KMS-11 (cell line): ENCODE measurements around the gene PRPF19.

Source experiments
- H2AFZ ChIP-seq: fragments of 200-600 bp; sonication (generic); 2 replicates; pipeline ENCODE4 v1.6.1; 2016; ENCODE audit warnings: antibody characterized with exemption, mixed run types, low read depth
- H3K27ac ChIP-seq: fragments of 200-600 bp; sonication (generic); 2 replicates; pipeline ENCODE4 v1.6.1; 2016; ENCODE audit warnings: mild to moderate bottlenecking, mixed run types
- H3K27me3 ChIP-seq: fragments of 200-600 bp; sonication (generic); 2 replicates; pipeline ENCODE4 v1.6.1; 2017; ENCODE audit warnings: mild to moderate bottlenecking, low read depth, mixed run types, moderate library complexity; ENCODE audit not compliant: insufficient read depth
- H3K36me3 ChIP-seq: fragments of 200-600 bp; sonication (generic); 2 replicates; pipeline ENCODE4 v1.6.1; 2017; ENCODE audit warnings: mild to moderate bottlenecking, mixed run types; ENCODE audit not compliant: insufficient read depth
- H3K4me1 ChIP-seq: fragments of 200-600 bp; sonication (generic); 2 replicates; pipeline ENCODE4 v1.6.1; 2016; ENCODE audit warnings: mild to moderate bottlenecking, low read depth, mixed run types; ENCODE audit not compliant: poor library complexity, severe bottlenecking
- H3K4me2 ChIP-seq: fragments of 200-600 bp; sonication (generic); 2 replicates; pipeline ENCODE4 v1.7.0; 2016; ENCODE audit warnings: mild to moderate bottlenecking, mixed run types
- H3K4me3 ChIP-seq: fragments of 200-600 bp; sonication (generic); IDR thresholded peaks from 2 replicates; pipeline ENCODE4 v1.6.1; 2017; ENCODE audit warnings: low read depth, low read length, mixed read lengths; ENCODE audit not compliant: insufficient read depth
- H3K79me2 ChIP-seq: fragments of 200-600 bp; sonication (generic); 2 replicates; pipeline ENCODE4 v1.6.1; 2016; ENCODE audit warnings: low read depth, mixed run types; ENCODE audit not compliant: insufficient read depth
- H3K9ac ChIP-seq: fragments of 200-600 bp; sonication (generic); 2 replicates; pipeline ENCODE4 v1.6.1; 2016; ENCODE audit warnings: mild to moderate bottlenecking, mixed run types
- H4K20me1 ChIP-seq: fragments of 200-600 bp; sonication (generic); 2 replicates; pipeline ENCODE4 v1.6.1; 2016; ENCODE audit warnings: mild to moderate bottlenecking, mixed run types; ENCODE audit not compliant: insufficient read depth
- CTCF ChIP-seq: fragments of 200-600 bp; sonication (generic); conservative IDR thresholded peaks from 2 replicates; pipeline ENCODE4 v1.6.1; 2017; ENCODE audit warnings: low read depth, mild to moderate bottlenecking, antibody characterized with exemption, low read length, moderate library complexity, mixed read lengths

PRPF19 gene

GRCh38 chr11:60847896-60848295 is 58.5 kb downstream of the PRPF19 start:
- Histone ChIP-seq H3K4me1 (peaks cover 19% of the 10 kb centered on the region), H3K4me3 (no peak overlapping the region), H3K27ac (no peak overlapping the region), H3K9ac (no peak overlapping the region), H3K27me3 (no peaks in the 10 kb centered on the region), H3K4me2 (no peak overlapping the region), H4K20me1 (no peaks in the 10 kb centered on the region), H3K79me2 (peaks cover 49% of the 10 kb centered on the region), H3K36me3 (peaks cover 6% of the 10 kb centered on the region; the same call in 1 of the 2 replicates), H2AFZ (no peak overlapping the region)
- TF ChIP-seq CTCF = no peak

- no peaks in the 10 kb centered on the region for H4K20me1 ChIP-seq
- no peak overlapping the region for H3K4me2 ChIP-seq
- H2AFZ ChIP-seq = no peak overlapping the region
- no peak overlapping the region for H3K9ac ChIP-seq
- TF ChIP-seq CTCF = no peak
- H3K27me3 ChIP-seq = no peaks in the 10 kb centered on the region
- H3K4me1 ChIP-seq = peaks cover 19% of the 10 kb centered on the region
- H3K36me3 ChIP-seq = peaks cover 6% of the 10 kb centered on the region; the same call in 1 of the 2 replicates
- H3K27ac ChIP-seq = no peak overlapping the region
- H3K79me2 ChIP-seq = peaks cover 56% of the 10 kb centered on the region
- H3K4me3 ChIP-seq = no peak overlapping the region
These were observed 59.1 kb downstream of the PRPF19 start for GRCh38 chr11:60847281-60847680.

- Histone ChIP-seq H3K27ac (no peak overlapping the region), H3K36me3 (no peaks in the 10 kb centered on the region; the same call in 1 of the 2 replicates), H3K9ac (no peak overlapping the region), H3K4me1 (peaks cover 33% of the 10 kb centered on the region), H3K27me3 (no peaks in the 10 kb centered on the region), H3K79me2 (peaks cover 67% of the 10 kb centered on the region), H3K4me3 (no peak overlapping the region), H2AFZ (no peak overlapping the region), H3K4me2 (peak overlapping the region; percentile 81), H4K20me1 (no peaks in the 10 kb centered on the region)
- no peak for TF ChIP-seq CTCF
These were observed 61.0 kb downstream of the PRPF19 start for GRCh38 chr11:60845338-60845737.

- no peak overlapping the region; the same call in 1 of the 2 replicates for H3K9ac ChIP-seq
- H3K79me2 ChIP-seq = peaks cover 67% of the 10 kb centered on the region
- H3K4me3 ChIP-seq = no peak overlapping the region
These were observed 61.5 kb downstream of the PRPF19 start for GRCh38 chr11:60844870-60845221.

More at GRCh38 chr11:60844870-60845221, 61.5 kb downstream of the PRPF19 start:
- H3K27me3 ChIP-seq = no peaks in the 10 kb centered on the region
- TF ChIP-seq CTCF = no peak
- H3K36me3 ChIP-seq = no peaks in the 10 kb centered on the region; the same call in 1 of the 2 replicates
- H2AFZ ChIP-seq = no peak overlapping the region
- peak overlapping the region; percentile 81 for H3K4me2 ChIP-seq
- H3K27ac ChIP-seq = no peak overlapping the region
- peaks cover 38% of the 10 kb centered on the region for H3K4me1 ChIP-seq
- no peaks in the 10 kb centered on the region for H4K20me1 ChIP-seq
